HG02973 (cell line): Measurements from ENCODE around the gene ZSWIM4.

Experiments
- ATAC-seq: cut with Tn5 transposase; IDR thresholded peaks from one replicate; pipeline ENCODE4 v1.9.1; 2021; ENCODE audit warnings: moderate library complexity; ENCODE audit not compliant: unreplicated experiment

ZSWIM4 gene

GRCh38 chr19:13833330-13834243 is 38.3 kb downstream of the ZSWIM4 start:
- peak; percentile 66 for ATAC-seq

DNA sequence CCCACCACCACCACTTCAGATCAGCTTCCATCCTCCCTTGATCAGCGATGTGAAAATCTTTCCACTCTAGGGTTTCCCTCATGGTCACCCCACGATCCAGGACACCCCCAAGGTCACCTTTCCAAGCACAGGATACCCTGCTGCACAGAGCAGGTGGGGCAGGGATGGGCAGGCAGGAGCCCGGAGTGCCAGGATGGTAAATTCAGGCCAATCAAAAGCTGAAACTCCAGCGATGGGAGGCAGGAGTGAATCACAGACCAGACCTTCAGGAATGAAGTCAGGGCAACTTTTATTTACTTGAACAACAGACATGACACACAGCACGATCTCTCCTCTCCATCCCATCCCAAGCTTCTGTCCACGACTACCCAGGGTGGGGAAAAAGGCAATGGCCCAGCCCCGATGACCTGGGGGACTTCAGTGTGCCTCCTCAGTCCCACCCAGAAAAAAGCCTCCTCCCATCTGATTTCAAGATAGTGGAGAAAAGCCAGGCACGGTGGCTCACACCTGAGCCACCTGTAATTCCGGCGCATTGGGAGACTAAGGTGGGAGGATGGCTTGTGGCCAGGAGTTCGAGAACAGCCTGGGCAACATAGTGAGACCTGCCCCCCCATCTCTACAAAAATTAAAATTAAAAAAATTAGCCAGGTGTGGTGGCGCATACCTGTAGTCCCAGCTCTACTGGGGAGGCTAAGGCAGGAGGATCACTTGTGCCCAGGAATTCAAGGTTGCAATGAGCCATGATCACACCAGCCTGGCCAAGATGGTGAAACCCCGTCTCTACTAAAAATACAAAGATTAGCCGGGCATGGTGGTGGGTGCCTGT is 39.2 kb downstream of the ZSWIM4 start:
- no peak for ATAC-seq

- ATAC-seq, result no peak
Measured at GRCh38 chr19:13835791-13836723, 40.8 kb downstream of the ZSWIM4 start.

DNA sequence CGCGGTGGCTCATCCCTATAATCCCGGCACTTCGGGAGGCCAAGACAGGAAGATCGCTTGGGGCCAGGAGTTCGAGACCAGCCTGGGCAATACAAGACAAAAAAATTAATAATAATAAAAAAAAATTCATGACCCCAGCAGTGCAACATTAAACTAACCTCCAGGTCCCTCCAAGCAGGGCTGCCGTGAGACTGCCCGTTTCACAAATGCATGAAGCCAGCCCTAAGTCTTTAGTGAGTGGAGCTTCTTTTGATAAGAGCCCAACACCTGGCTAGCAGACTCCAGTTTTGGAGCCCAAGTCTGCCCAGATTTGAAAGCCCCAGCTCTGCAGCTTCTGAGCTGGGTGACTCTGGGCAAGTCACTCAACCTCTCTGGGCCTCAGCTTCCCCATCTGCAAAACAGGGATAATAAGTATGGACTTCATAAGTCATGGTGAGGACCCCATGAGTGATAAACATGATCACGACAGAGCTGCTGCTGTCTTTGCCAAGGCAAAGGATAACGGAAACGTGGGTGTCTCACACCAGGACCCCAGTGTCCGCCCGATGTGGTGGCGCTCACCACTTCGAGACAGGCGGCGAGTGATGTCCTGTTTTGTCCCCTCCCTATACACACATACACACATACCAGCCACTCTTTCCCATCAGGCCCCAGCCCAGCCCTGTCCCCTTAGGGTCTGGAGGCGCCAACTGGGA is 43.3 kb downstream of the ZSWIM4 start:
- no peak for ATAC-seq

- peak; percentile 31 for ATAC-seq
Measured at GRCh38 chr19:13839130-13839937, 44.1 kb downstream of the ZSWIM4 start.

DNA sequence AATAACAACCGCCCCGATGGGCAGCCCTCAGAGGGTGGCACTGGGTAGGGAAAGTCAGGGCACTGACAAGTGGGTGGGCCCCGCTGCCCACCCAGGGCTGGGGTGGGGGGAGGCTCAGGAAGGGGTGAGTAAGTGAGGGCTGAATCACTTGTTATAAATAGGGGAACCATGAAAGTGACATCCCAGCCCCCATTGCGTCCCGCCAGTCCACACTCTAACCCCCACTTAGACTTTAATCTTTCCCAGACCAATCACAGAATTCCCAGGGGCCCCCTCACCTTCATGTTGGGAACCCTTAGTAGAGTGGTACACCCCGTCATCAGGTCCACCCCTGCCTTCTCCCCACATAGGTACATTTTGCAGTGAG is 44.7 kb downstream of the ZSWIM4 start:
- peak; percentile 8 for ATAC-seq

DNA sequence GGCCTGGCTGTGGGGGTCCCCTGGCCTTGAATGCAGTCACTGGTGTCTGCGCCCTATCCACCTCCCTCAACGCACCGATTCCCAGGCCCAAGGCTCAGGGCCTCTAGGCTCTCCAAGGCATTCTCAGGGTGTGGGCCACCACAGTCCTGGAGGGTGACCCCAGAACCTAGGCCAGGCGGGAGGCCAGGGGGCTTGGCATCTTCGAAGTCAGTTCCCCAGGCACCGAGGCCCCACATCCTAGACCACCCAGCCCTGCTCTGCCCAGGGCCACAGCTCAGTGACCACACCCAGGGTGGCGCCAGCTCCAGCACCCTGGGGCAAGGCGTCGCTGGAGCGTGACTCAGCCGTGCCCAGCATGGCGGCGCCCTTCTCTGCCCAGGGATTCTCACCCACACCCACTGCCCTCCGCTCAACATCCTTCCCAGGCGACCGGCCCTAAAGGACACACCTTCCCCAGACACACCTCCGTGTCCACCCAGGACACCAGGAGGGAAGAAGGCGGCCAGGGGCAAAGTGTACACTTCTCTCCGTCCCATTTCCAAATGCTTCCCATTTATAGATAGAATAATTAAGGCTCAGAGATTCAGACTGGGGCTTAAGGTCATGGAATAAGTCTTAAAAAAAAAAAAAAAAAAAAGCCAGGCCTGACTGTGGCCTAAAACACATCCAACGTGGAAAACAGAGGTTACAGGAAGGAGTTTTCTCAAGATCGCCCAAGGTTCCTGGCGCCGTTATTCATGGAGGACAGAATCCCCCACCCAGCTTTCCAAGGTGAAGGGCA is 45.3 kb downstream of the ZSWIM4 start:
- ATAC-seq, result no peak

DNA sequence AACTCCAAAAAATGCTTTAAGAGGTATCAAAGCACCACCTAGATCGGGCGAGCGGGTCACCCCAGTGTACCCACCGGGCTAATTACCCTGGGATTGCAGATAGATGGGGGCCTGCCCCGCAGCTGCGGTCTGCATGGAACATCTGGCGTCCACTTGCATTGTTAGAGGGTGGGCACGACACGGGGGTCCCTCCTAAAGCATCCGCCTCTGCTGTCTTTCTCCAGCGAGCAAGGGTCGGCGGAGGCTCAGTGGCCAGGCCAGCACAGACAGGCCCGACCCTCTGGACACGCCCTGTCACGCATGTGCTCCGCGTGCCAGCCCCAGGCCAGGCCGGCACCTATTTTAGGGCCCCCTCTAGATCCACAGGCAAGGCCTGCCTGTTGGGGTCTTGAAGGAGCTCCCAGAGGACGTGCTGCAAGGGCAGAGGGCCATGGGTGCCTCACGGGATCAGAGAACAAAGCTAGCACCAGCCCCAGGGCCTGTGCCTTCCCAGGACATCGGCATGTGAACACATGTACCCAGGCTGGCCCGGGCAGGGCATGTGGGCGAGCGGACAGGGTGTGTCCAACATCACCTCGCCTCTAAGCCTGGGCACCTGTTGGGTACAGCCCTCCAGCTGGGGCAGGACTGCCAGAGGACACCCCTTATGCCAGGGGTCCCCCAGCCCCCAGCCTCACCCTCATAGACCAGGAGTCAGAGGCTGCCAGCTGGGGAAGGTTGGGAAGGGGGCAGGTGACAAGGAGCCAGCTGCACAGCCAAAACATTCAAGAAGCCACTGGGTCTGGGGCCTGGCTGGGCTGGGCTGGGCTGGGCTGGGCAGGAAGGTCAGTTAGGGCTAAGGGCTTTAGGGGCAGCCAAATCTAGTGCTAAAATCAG is 46.1 kb downstream of the ZSWIM4 start:
- no peak for ATAC-seq

- ATAC-seq, result no peak
Measured at GRCh38 chr19:13841962-13842290, 46.7 kb downstream of the ZSWIM4 start.

- no peak for ATAC-seq
Measured at GRCh38 chr19:13842291-13843103, 47.3 kb downstream of the ZSWIM4 start.

DNA sequence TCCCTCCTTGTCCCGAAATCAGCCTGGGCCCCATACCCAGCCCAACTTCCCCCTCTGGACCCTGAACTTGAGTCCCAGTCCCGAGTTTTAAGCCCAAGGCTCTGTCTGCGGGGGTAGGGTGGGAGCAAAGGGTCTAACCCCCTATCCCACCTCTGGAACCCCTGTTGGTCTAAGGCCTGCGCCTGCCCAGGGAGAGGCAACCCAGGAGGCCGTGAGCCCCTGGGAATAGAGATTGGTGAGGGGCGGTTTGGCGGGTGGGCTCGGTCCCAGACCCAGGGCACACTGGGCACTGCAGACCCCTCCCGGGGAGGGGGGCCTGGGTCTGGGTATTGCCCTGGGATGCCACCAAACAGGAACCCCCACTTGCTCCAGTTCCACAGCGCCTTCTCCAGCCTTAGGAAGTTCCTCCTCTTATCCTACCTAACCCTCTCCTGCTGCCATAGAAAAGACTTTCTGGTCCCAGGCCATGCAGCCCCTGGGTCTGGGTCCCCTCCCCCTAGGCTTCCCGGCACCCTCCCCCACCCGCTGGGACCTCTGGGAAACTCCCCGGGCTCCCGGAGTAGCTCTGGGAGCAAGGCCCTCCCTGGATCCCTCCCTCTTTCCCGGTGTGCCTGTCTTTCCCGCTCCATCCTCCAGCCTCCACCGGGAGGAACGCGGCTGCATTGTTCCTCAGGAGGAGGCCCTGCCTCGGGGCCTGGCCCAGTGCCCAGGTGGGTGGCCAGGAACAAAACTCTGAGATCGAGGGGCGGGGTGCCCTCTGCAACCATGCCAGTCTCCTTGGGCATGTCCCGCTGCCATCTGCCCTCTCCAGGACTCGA is 48.1 kb downstream of the ZSWIM4 start:
- no peak for ATAC-seq

DNA sequence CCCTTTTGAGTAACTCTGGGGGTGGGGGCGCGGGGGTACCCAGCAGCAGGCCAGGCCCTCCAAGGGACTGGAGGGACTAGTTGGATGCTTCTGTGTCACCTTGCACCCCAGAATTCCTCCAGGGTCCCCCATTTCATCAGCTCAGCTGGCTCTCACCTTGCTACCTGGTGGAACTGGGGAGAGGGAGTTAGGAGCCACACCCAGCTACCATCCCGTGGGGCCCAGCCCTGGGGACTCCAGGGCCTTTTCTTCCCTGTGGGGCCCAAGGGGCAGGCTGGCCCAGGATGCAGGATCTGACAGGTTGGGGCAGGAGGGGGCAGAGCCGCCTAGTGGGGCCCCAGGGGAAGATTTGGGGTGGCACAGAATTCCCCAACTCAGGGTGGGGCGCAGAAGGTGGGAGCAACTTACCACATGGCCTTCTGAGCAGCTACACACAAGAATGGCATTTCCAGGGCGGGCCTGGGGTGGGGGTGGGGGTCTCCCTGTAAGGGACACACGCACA is 48.9 kb downstream of the ZSWIM4 start:
- ATAC-seq, result no peak

DNA sequence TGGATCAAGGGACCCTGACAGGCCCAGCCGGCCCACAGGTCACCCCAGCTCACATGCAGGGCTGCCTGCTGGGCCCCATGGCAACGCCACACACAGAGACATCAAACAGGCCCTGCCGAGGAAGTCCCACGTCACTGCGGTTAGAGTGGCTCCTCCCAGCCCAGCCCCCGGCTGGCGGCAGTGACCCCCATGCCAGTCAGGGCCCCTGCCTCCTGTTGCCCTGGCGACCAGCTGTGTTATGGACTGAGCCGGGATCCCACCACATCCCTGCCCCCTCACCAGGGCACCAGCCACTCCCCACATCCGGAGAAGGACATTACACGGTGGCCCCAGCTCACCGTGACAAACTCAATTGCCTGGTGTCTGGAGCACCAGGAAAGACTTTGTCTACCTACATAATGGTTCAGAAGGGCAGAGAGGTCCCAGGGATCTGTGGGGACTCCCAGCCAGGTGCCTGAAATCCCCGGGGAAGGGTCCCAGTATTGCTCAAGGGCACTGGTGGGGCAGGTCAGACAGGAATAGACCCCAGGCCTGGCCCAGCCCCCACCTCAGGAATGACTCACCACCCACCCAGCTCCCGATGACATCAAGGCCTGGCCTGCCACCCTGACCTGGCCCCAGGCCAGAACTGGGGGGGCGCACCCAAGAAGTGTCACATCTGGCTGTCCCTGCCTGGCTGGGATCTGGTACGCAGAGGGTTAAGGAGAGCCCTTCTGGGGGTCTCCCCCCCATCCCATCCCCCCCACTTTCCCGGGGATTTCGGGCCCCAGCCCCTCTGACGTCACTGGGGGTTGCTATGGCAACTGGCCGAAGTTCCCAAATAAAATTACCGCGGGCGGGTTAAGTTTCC is 51.5 kb downstream of the ZSWIM4 start:
- ATAC-seq, result peak; percentile 55

DNA sequence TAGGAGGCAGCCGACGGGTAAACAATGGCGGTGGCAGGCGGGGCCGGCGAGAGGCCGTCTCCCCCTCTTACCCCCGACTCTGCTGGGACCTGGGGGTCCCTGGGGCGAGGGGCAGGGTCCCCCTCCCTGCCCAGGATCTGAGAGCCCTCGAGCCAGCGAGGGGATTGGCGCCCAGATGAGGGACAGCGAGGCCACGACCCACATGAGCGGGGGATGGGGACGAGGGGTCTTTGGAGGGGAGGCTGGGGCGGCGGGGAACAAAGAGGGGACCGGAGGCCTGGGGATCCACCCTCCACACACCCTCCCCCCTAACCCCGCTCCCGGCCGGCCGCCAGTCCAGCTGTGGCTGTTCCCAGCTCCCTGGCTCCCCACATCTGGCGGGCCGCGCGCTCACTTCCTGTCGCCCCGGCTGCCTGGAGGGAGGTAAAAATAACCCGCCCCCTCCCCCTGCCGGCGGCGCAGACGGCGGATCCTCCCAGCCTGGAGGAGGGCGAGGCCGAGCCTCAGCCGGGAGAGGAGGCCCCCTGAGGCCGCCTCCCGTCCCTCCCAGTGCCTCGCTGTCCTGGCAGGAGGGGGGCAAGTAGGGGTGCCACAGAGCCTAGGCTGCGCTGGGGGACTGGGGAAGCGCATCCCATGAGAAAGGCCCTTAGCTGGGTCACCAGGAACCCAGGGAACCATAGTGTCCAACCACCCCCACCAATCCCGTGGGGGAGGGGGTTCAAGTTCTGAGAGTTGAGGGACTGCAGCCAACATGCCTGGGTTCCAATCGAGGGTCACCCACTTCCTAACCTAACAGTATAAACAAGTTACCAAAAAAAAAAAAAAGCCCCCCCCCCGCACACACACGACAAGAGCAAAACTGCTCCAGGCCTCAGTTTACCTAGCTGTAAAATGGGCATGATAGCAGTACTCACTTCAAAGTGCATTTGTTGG is 52.4 kb downstream of the ZSWIM4 start:
- ATAC-seq, result no peak
